A549 (cell line): ENCODE results near the gene MBP. TPM values are rescaled to one million over a fixed set of nuclear protein-coding genes. Genes with fewer than 3 reads are reported as not detected.

Experiments
- ATAC-seq, 2 experiments: fragments of 200-7000 bp in 1 of 2; fragments of >200 bp in 1 of 2; cut with Nextera tagmentation in 1 of 2; cut with Tn5 transposase in 1 of 2; 3 replicates each; pipeline versions ENCODE4 v1.8.0 to v1.9.1; 2018 to 2020; ENCODE audit warnings: mild to moderate bottlenecking in 1 of 2, moderate library complexity in 1 of 2
- CTCF ChIA-PET: fragments of 300-600 bp; sonication (Branson Sonifier 250); formaldehyde crosslinking; extraction: SDS; loops from one replicate; lab custom pipeline; 2021; ENCODE audit warnings: antibody characterized with exemption, inconsistent platforms; lab: Yijun Ruan, JAX
- POLR2A ChIA-PET: fragments of 350-600 bp; formaldehyde crosslinking; extraction: SDS; loops from one replicate; lab custom pipeline; 2021; ENCODE audit warnings: antibody characterized with exemption, inconsistent platforms; lab: Yijun Ruan, JAX
- DNase-seq, 2 experiments: peaks; one replicate each; pipeline versions ENCODE4 v3.0.0 to v3.0.0-alpha.2; 2011 to 2016; ENCODE audit warnings: low read depth in 1 of 2, low spot score in 1 of 2
- FAIRE-seq: peaks from 2 replicates; lab custom pipeline; 2011; peaks lifted over from hg19 to GRCh38; lab: Jason Lieb, UNC
- H3K27ac ChIP-seq, 2 experiments: fragments of >200 bp; sonication (Bioruptor Twin); formaldehyde crosslinking; 3 replicates each; pipeline ENCODE4 v1.5.1; 2016 to 2017
- H3K4me1 ChIP-seq: fragments of >200 bp; sonication (Bioruptor Twin); formaldehyde crosslinking; 3 replicates; pipeline ENCODE4 v1.6.1; 2016
- H3K4me2 ChIP-seq: fragments of >200 bp; sonication (Bioruptor Twin); formaldehyde crosslinking; 3 replicates; pipeline ENCODE4 v1.6.1; 2016
- H3K4me3 ChIP-seq: fragments of >200 bp; sonication (Bioruptor Twin); formaldehyde crosslinking; 3 replicates; pipeline ENCODE4 v1.5.1; 2016
- H3K9me3 ChIP-seq: fragments of >200 bp; sonication (Bioruptor Twin); formaldehyde crosslinking; 3 replicates; pipeline ENCODE4 v1.6.1; 2016
- BHLHE40 ChIP-seq: IDR thresholded peaks from 2 replicates; pipeline ENCODE4 v1.6.1; 2012; ENCODE audit warnings: low read depth, low read length, inconsistent platforms
- CBX2 ChIP-seq: fragments of 200-600 bp; sonication (generic); IDR thresholded peaks from 2 replicates; pipeline ENCODE4 v1.6.1; 2016; ENCODE audit warnings: low read depth, mild to moderate bottlenecking, borderline replicate concordance
- CEBPB ChIP-seq, 2 experiments: fragments of >200 bp in 1 of 2; sonication (Bioruptor Twin) in 1 of 2; formaldehyde crosslinking in 1 of 2; IDR thresholded peaks; 2 replicates each; pipeline ENCODE4 v1.6.1; 2012 to 2016
- CHD2 ChIP-seq: fragments of 150-350 bp; IDR thresholded peaks from 2 replicates; pipeline ENCODE4 v1.6.1; 2014; ENCODE audit warnings: low read length; ENCODE audit not compliant: partially characterized antibody
- EP300 ChIP-seq, 2 experiments: fragments of >200 bp; sonication (Bioruptor Twin); formaldehyde crosslinking; IDR thresholded peaks; 2 replicates in 1 of 2; 3 replicates in 1 of 2; pipeline ENCODE4 v1.6.1; 2016 to 2017
- FOSL2 ChIP-seq, 2 experiments: fragments of 450-650 bp in 1 of 2; fragments of >200 bp in 1 of 2; sonication (Bioruptor Twin) in 1 of 2; formaldehyde crosslinking; IDR thresholded peaks; 2 replicates each; pipeline versions ENCODE4 v1.5.0 to v1.6.1; 2016 to 2020; ENCODE audit warnings: mild to moderate bottlenecking in 1 of 2, moderate library complexity in 1 of 2
- FOXS1 ChIP-seq: fragments of 250-450 bp; sonication (Bioruptor Pico); IDR thresholded peaks from 2 replicates; pipeline ENCODE4 v1.5.0; 2020; ENCODE audit warnings: mild to moderate bottlenecking, moderate library complexity
- GATA3 ChIP-seq: IDR thresholded peaks from 2 replicates; pipeline ENCODE4 v1.6.1; 2012; ENCODE audit warnings: borderline replicate concordance
- HDAC2 ChIP-seq: fragments of 200-600 bp; sonication (generic); IDR thresholded peaks from 2 replicates; pipeline ENCODE4 v1.6.1; 2016
- JUN ChIP-seq, 2 experiments: fragments of >200 bp; sonication (Bioruptor Twin); formaldehyde crosslinking; IDR thresholded peaks; 2 replicates in 1 of 2; 3 replicates in 1 of 2; pipeline ENCODE4 v1.6.1; 2016 to 2017
- JUNB ChIP-seq: fragments of >200 bp; sonication (Bioruptor Twin); formaldehyde crosslinking; IDR thresholded peaks from 2 replicates; pipeline ENCODE4 v1.6.1; 2016
- KDM1A ChIP-seq: fragments of 200-600 bp; sonication (generic); IDR thresholded peaks from 2 replicates; pipeline ENCODE4 v1.6.1; 2016; ENCODE audit warnings: low read depth, mild to moderate bottlenecking
- KDM5A ChIP-seq: fragments of 200-600 bp; sonication (generic); IDR thresholded peaks from 2 replicates; pipeline ENCODE4 v1.6.1; 2016; ENCODE audit warnings: antibody characterized with exemption, mild to moderate bottlenecking
- MAFK ChIP-seq: fragments of 450-650 bp; IDR thresholded peaks from 2 replicates; pipeline ENCODE4 v1.6.1; 2014; ENCODE audit not compliant: partially characterized antibody
- MAZ ChIP-seq: fragments of 150-350 bp; IDR thresholded peaks from 2 replicates; pipeline ENCODE4 v1.6.1; 2014; ENCODE audit warnings: antibody characterized with exemption, low read depth, low read length, borderline replicate concordance
- MYC ChIP-seq: IDR thresholded peaks from 2 replicates; pipeline ENCODE4 v1.6.1; 2012; ENCODE audit warnings: mild to moderate bottlenecking, inconsistent platforms, low read length, improper control_type of control experiment, borderline replicate concordance
- NPAS2 ChIP-seq: fragments of 250-450 bp; sonication (Bioruptor Pico); IDR thresholded peaks from 2 replicates; pipeline ENCODE4 v1.8.0; 2022; ENCODE audit warnings: mild to moderate bottlenecking, moderate library complexity, borderline replicate concordance
- NR3C1 ChIP-seq: fragments of >200 bp; sonication (Bioruptor Twin); formaldehyde crosslinking; IDR thresholded peaks from 3 replicates; pipeline ENCODE4 v1.6.1; 2017
- POLR2A ChIP-seq: IDR thresholded peaks from 2 replicates; pipeline ENCODE4 v1.6.1; 2012; ENCODE audit warnings: mild to moderate bottlenecking, low read length
- SREBF2 ChIP-seq: fragments of 450-650 bp; IDR thresholded peaks from 2 replicates; pipeline ENCODE4 v1.6.1; 2014; ENCODE audit warnings: mild to moderate bottlenecking, moderate library complexity
- WGBS: methylation state at CpG from one replicate; pipeline ENCODE4 v1.1.6; 2017; ENCODE audit errors: missing lambda C conversion rate; 5-methylcytosine and 5-hydroxymethylcytosine counted together
- polyA plus RNA-seq, 4 experiments: library from polyadenylated mRNA; depleted of rRNA in 3 of 4; stranded (reverse); fragments of >200 nt; fragmentation: RNase III in 1 of 4; extraction: RNeasy Plus Mini Kit Qiagen cat#74134 plus additional on column Dnase treatment in 1 of 4; gene quantifications; 2 replicates in 3 of 4; 3 replicates in 1 of 4; pipeline ENCODE4 v1.2.3, GENCODE V29; 2011 to 2017
- TF ChIP-seq, protein P1 (sequence below): fragments of 450-650 bp; IDR thresholded peaks from 2 replicates; pipeline ENCODE4 v1.6.1; 2014; ENCODE audit warnings: antibody characterized with exemption
- TF ChIP-seq, protein P2 (sequence below): IDR thresholded peaks from 2 replicates; pipeline ENCODE4 v1.6.1; 2012; ENCODE audit warnings: low read depth, borderline replicate concordance
- TF ChIP-seq, protein P3 (sequence below): fragments of 150-350 bp; IDR thresholded peaks from 2 replicates; pipeline ENCODE4 v1.6.1; 2014; ENCODE audit warnings: low read depth, mild to moderate bottlenecking, low read length
- TF ChIP-seq, protein P4 (sequence below): fragments of 250-450 bp; sonication (Bioruptor Pico); IDR thresholded peaks from 2 replicates; pipeline ENCODE4 v1.5.0; 2021; ENCODE audit warnings: mild to moderate bottlenecking, moderate library complexity, borderline replicate concordance
- TF ChIP-seq, protein P5 (sequence below): fragments of >200 bp; sonication (Bioruptor Twin); formaldehyde crosslinking; IDR thresholded peaks from 2 replicates; pipeline ENCODE4 v1.6.1; 2016
- TF ChIP-seq, protein P6 (sequence below): fragments of 200-600 bp; sonication (generic); IDR thresholded peaks from 2 replicates; pipeline ENCODE4 v1.6.1; 2016; ENCODE audit warnings: antibody characterized with exemption, mild to moderate bottlenecking, moderate library complexity
- TF ChIP-seq, protein P7 (sequence below): fragments of >200 bp; sonication (Bioruptor Twin); formaldehyde crosslinking; IDR thresholded peaks from 3 replicates; pipeline ENCODE4 v1.5.1; 2016

The MBP gene
- polyA plus RNA-seq, 2 of the 4 experiments (the other 2 are of a cell fraction), result 8.6 to 33.1 TPM

DNA sequence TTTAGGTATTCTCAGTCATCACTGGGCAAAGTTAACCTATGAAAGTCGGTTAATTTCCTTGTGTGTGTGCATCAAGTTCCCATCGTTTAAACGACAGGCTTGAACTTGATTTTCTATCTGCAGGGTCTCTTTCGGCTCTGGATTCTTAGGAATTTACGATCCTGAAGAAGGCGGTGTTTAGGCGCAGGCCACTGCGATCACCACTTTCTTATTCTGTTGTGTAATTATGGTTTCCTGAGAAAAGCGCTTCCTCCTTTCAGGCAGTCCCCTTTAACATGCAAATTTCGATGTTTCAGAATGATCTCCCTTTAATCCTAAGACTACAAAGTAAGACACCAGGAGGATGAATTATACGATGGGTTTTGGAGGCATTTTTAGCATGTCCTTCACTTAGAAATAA, 27.9 kb upstream of the MBP start:
- POLR2A ChIA-PET, result no interaction called here
- no peak for ATAC-seq
- TF ChIP-seq SREBF2 (no peak), FOSL2 (IDR thresholded peaks at IDR 0.05) (no peak), FOSL2 (CRISPR knock-in tag; IDR thresholded peaks at IDR 0.05) (no peak), FOXS1 (no peak), KDM5A (no peak), NR3C1 (no peak), KDM1A (no peak), JUN (IDR thresholded peaks at IDR 0.05) (no peak), MYC (no peak), HDAC2 (no peak), MAZ (no peak), BHLHE40 (no peak), CHD2 (no peak), EP300 (IDR thresholded peaks at IDR 0.05) (no peak), NPAS2 (CRISPR knock-in tag) (no peak), GATA3 (no peak)
- TF ChIP-seq, protein P1, sequence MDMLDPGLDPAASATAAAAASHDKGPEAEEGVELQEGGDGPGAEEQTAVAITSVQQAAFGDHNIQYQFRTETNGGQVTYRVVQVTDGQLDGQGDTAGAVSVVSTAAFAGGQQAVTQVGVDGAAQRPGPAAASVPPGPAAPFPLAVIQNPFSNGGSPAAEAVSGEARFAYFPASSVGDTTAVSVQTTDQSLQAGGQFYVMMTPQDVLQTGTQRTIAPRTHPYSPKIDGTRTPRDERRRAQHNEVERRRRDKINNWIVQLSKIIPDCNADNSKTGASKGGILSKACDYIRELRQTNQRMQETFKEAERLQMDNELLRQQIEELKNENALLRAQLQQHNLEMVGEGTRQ, result no peak
- TF ChIP-seq, protein P2, sequence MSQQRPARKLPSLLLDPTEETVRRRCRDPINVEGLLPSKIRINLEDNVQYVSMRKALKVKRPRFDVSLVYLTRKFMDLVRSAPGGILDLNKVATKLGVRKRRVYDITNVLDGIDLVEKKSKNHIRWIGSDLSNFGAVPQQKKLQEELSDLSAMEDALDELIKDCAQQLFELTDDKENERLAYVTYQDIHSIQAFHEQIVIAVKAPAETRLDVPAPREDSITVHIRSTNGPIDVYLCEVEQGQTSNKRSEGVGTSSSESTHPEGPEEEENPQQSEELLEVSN, result no peak
- TF ChIP-seq, protein P3, sequence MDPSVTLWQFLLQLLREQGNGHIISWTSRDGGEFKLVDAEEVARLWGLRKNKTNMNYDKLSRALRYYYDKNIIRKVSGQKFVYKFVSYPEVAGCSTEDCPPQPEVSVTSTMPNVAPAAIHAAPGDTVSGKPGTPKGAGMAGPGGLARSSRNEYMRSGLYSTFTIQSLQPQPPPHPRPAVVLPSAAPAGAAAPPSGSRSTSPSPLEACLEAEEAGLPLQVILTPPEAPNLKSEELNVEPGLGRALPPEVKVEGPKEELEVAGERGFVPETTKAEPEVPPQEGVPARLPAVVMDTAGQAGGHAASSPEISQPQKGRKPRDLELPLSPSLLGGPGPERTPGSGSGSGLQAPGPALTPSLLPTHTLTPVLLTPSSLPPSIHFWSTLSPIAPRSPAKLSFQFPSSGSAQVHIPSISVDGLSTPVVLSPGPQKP, result no peak
- TF ChIP-seq, protein P4, sequence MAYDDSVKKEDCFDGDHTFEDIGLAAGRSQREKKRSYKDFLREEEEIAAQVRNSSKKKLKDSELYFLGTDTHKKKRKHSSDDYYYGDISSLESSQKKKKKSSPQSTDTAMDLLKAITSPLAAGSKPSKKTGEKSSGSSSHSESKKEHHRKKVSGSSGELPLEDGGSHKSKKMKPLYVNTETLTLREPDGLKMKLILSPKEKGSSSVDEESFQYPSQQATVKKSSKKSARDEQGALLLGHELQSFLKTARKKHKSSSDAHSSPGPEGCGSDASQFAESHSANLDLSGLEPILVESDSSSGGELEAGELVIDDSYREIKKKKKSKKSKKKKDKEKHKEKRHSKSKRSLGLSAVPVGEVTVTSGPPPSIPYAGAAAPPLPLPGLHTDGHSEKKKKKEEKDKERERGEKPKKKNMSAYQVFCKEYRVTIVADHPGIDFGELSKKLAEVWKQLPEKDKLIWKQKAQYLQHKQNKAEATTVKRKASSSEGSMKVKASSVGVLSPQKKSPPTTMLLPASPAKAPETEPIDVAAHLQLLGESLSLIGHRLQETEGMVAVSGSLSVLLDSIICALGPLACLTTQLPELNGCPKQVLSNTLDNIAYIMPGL (CRISPR knock-in tag), result no peak
- TF ChIP-seq, protein P5, sequence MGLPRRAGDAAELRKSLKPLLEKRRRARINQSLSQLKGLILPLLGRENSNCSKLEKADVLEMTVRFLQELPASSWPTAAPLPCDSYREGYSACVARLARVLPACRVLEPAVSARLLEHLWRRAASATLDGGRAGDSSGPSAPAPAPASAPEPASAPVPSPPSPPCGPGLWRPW, result no peak
- TF ChIP-seq, all 56 proteins: peak for 0
- Histone ChIP-seq H3K4me2 (no peak overlapping the region), H3K4me1 (no peaks in the 10 kb centered on the region), H3K27ac (no peak overlapping the region), H3K4me3 (no peak overlapping the region), H3K9me3 (no peaks in the 10 kb centered on the region)
- WGBS, result 73% methylated on average over 11 of the region's 11 CpGs
- CTCF ChIA-PET, result no interaction called here
- no peak for DNase-seq
- no peak for FAIRE-seq

DNA sequence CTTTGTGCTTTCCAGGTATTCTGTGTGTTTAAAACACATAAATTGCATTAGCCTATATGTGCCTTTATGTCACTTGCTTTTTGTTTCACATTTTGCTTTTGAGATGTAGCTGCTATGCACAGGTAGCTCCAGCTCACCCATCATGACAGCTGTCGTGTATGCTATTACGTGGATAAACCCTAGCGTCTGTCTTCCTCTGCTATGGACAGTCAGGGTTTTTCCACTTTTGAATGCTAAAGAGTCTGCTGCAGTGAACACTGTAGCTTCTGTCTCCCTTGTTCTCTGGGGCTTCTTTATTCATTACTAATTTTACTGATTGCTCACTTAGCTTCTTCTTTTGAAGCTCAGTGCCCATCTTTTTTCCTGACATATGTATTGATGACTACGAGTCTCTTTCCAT, 24.7 kb upstream of the MBP start:
- 77% methylated on average over 4 of the region's 4 CpGs for WGBS
- TF ChIP-seq CBX2 (no peak), JUNB (no peak), POLR2A (no peak), BHLHE40 (no peak), JUN (IDR thresholded peaks at IDR 0.05) (no peak), CEBPB (IDR thresholded peaks at IDR 0.05) (no peak), MYC (no peak), MAFK (no peak)
- TF ChIP-seq, protein P6, sequence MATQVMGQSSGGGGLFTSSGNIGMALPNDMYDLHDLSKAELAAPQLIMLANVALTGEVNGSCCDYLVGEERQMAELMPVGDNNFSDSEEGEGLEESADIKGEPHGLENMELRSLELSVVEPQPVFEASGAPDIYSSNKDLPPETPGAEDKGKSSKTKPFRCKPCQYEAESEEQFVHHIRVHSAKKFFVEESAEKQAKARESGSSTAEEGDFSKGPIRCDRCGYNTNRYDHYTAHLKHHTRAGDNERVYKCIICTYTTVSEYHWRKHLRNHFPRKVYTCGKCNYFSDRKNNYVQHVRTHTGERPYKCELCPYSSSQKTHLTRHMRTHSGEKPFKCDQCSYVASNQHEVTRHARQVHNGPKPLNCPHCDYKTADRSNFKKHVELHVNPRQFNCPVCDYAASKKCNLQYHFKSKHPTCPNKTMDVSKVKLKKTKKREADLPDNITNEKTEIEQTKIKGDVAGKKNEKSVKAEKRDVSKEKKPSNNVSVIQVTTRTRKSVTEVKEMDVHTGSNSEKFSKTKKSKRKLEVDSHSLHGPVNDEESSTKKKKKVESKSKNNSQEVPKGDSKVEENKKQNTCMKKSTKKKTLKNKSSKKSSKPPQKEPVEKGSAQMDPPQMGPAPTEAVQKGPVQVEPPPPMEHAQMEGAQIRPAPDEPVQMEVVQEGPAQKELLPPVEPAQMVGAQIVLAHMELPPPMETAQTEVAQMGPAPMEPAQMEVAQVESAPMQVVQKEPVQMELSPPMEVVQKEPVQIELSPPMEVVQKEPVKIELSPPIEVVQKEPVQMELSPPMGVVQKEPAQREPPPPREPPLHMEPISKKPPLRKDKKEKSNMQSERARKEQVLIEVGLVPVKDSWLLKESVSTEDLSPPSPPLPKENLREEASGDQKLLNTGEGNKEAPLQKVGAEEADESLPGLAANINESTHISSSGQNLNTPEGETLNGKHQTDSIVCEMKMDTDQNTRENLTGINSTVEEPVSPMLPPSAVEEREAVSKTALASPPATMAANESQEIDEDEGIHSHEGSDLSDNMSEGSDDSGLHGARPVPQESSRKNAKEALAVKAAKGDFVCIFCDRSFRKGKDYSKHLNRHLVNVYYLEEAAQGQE, result no peak
- TF ChIP-seq, protein P7, sequence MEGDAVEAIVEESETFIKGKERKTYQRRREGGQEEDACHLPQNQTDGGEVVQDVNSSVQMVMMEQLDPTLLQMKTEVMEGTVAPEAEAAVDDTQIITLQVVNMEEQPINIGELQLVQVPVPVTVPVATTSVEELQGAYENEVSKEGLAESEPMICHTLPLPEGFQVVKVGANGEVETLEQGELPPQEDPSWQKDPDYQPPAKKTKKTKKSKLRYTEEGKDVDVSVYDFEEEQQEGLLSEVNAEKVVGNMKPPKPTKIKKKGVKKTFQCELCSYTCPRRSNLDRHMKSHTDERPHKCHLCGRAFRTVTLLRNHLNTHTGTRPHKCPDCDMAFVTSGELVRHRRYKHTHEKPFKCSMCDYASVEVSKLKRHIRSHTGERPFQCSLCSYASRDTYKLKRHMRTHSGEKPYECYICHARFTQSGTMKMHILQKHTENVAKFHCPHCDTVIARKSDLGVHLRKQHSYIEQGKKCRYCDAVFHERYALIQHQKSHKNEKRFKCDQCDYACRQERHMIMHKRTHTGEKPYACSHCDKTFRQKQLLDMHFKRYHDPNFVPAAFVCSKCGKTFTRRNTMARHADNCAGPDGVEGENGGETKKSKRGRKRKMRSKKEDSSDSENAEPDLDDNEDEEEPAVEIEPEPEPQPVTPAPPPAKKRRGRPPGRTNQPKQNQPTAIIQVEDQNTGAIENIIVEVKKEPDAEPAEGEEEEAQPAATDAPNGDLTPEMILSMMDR, result no peak
- TF ChIP-seq, protein P5, result no peak
- TF ChIP-seq, all 56 proteins: peak for 0
- no peak for DNase-seq
- no peak for ATAC-seq
- H3K4me3 ChIP-seq, result no peak overlapping the region
- FAIRE-seq, result no peak
- POLR2A ChIA-PET, result no interaction called here
- H3K4me1 ChIP-seq, result no peaks in the 10 kb centered on the region
- H3K4me2 ChIP-seq, result no peak overlapping the region
- CTCF ChIA-PET, result interaction anchor here (1.4 kb wide), 1 partner anchor 102 kb away, joined by 4 read pairs; no protein-coding TSS in a partner anchor
- H3K27ac ChIP-seq, result no peak overlapping the region
- H3K9me3 ChIP-seq, result no peaks in the 10 kb centered on the region
